Stimulated activated CD4-positive, alpha-beta T cell treated with anti-CD3 and anti-CD28 coated beads, TNF-alpha, amount 100 ng/mL, for 48 hours (primary cell): ENCODE measurements around the gene ARFGEF3.
"Not testable (repeated sequence)": the region's sequence is repeated elsewhere in the genome, so short reads cannot be mapped to it uniquely, and the experiment has no call there.

Experiments
- DNase-seq, 3 donors: peaks; one replicate each; pipeline ENCODE4 v3.0.0-alpha.2; 2020; ENCODE audit warnings: low read depth in 3 of 3

ARFGEF3 gene

GRCh38 chr6:138211601-138212000, 49.9 kb downstream of the ARFGEF3 start:
- DNase-seq = no peak

- not testable (repeated sequence) for DNase-seq
Observed at GRCh38 chr6:138212530-138212929, 50.8 kb downstream of the ARFGEF3 start.

GRCh38 chr6:138215093-138215782, 53.5 kb downstream of the ARFGEF3 start:
- DNase-seq = no peak

- DNase-seq = no peak
Observed at GRCh38 chr6:138218449-138218848, 56.7 kb downstream of the ARFGEF3 start, which contains the start of gene PBOV1. Gene PBOV1 (minus strand): TSS chr6:138218491. CDS start chr6:138218395, 96 bp downstream.

- no peak for DNase-seq
Observed at GRCh38 chr6:138219398-138219797, 57.7 kb downstream of the ARFGEF3 start.

GRCh38 chr6:138219901-138220300, 58.2 kb downstream of the ARFGEF3 start:
- DNase-seq = no peak

- no peak for DNase-seq
Observed at GRCh38 chr6:138222901-138223546, 61.3 kb downstream of the ARFGEF3 start.

GRCh38 chr6:138225953-138226352, 64.2 kb downstream of the ARFGEF3 start:
- DNase-seq = no peak

- DNase-seq = no peak
Observed at GRCh38 chr6:138226700-138227315, 65.1 kb downstream of the ARFGEF3 start.

- no peak for DNase-seq
Observed at GRCh38 chr6:138227316-138227781, 65.6 kb downstream of the ARFGEF3 start.

GRCh38 chr6:138229072-138229471, 67.3 kb downstream of the ARFGEF3 start:
- no peak for DNase-seq

- no peak for DNase-seq
Observed at GRCh38 chr6:138229663-138230179, 68.0 kb downstream of the ARFGEF3 start.

- DNase-seq = no peak
Observed at GRCh38 chr6:138230221-138230620, 68.5 kb downstream of the ARFGEF3 start.

GRCh38 chr6:138230759-138231380, 69.1 kb downstream of the ARFGEF3 start:
- no peak for DNase-seq

GRCh38 chr6:138231381-138231886, 69.7 kb downstream of the ARFGEF3 start:
- no peak for DNase-seq

GRCh38 chr6:138234363-138234762, 72.6 kb downstream of the ARFGEF3 start:
- no peak for DNase-seq

GRCh38 chr6:138235205-138235604, 73.5 kb downstream of the ARFGEF3 start:
- no peak for DNase-seq

GRCh38 chr6:138235693-138236092, 74.0 kb downstream of the ARFGEF3 start:
- DNase-seq = no peak

GRCh38 chr6:138237463-138237862, 75.7 kb downstream of the ARFGEF3 start:
- no peak for DNase-seq

GRCh38 chr6:138238368-138238767, 76.6 kb downstream of the ARFGEF3 start:
- no peak for DNase-seq

GRCh38 chr6:138239774-138240173, 78.0 kb downstream of the ARFGEF3 start:
- DNase-seq = no peak
